Measurements from ENCODE around the gene SNX17.

Gene SNX17

DNA sequence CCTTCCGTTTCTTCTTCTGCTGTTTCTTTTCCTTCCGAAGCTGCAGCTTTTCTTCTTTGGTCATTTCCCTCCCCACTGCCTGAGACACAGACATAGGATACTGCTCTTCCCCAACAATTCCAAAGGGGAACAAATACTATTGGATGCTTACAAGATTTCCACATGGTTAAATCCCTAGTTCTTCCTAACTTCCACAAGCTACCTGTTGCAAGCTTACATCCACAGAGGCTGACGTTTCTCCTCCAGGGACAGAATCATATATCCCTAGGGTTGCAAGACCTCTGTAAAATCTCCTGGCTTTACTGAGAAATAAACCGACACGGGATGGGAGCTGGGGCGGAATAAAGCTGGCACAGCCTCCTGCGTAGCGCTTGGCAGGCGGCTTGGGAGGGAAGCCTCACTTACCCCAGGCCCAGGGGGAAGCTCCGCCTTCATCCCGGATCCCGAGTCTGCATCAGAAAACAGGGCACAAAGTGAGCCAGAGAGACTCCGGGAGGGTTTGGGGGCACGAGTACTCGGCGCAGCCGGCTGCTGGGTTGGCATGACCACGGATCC, 868 bp upstream of the SNX17 start:
- no peak for DNase-seq

GRCh38 chr2:27370816-27371620, 602 bp downstream of the SNX17 start:
- DNase-seq: peak; percentile 89 to 93 (median 90)

- no peak for DNase-seq
These were observed 2.5 kb downstream of the SNX17 start for GRCh38 chr2:27372937-27373336.

DNA sequence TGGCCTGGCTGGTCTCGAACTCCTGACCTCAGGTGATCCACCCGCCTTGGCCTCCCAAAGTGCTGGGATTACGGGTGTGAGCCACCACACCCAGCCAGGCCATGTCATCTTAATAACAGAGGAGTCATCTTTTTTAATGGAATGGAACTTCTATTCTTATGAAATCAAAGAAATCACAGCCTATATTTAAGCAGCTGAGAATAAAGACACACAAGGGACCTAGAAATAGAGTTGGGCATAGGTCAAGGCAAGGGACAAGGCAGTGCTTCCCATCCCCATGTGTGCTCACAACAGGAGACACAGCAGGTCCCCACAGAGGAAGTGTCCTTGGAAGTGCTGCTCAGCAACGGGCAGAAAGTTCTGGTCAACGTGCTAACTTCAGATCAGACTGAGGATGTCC, 3.2 kb downstream of the SNX17 start:
- DNase-seq: peak; percentile 36 to 52 (median 38)

- no peak for DNase-seq
These were observed 5.2 kb downstream of the SNX17 start for GRCh38 chr2:27375513-27376099.

GRCh38 chr2:27376151-27376865, 5.9 kb downstream of the SNX17 start:
- no peak for DNase-seq

- DNase-seq: no peak
These were observed 6.6 kb downstream of the SNX17 start for GRCh38 chr2:27376866-27377617.

- DNase-seq: no peak
These were observed 7.2 kb downstream of the SNX17 start for GRCh38 chr2:27377618-27378095.

DNA sequence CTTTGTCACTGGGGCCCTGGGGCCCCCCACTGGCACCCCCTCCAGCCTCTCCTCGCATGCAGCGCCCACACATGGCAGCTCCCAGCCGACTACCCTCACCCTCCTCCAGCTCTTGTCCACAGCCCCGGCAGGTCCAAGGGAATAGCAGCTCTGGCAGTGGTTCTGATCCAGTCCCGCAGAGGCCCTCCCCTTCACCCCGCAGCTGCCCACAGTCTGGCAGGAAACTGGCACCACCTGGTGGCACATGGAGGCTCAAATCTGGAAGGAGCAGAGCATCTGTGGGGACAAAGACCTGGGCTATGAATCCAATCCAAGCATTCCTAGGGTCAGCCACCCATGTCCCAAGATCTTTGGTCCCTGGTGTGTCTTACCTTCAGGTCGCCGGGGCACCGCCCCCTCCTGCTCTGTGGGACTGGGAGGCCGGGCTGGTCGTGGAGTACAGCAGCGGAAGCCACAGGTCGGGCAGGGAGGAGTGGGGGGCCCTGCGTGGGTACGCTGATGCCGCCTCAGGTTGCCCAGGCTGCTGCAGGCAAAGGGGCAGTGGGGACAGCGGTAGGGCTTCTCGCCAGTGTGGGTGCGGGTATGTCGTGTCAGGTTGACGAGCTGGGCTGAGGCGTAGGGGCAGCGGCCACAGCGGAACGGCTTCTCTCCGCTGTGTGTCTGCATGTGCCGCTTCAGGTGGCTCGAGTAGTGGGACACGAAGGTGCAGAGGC, 7.8 kb downstream of the SNX17 start:
- DNase-seq: peak in 1 of 3 donors; percentile 18

GRCh38 chr2:27378809-27379290, 8.4 kb downstream of the SNX17 start:
- DNase-seq: no peak

DNA sequence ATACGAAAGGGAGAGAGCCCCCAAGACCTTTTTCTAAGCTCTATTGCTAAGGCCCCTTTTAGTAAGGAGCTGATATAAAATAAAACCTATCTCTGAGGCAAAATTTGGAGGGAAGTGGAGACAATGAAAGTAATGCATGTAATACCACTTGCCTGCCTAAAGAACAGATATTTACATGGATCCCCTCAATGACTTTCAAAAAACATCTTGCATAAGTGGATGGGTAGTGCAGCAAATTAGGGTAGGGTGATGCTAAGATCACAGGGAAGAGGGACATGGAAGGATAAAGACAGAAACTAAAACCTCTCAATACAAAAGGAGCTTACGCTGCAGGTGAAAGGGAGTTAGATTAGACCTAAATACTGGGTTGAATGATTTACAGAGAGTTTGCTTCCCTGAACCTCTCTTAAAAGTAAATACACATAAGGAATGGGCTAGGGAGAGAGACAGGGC, 9.0 kb downstream of the SNX17 start:
- DNase-seq: no peak

DNA sequence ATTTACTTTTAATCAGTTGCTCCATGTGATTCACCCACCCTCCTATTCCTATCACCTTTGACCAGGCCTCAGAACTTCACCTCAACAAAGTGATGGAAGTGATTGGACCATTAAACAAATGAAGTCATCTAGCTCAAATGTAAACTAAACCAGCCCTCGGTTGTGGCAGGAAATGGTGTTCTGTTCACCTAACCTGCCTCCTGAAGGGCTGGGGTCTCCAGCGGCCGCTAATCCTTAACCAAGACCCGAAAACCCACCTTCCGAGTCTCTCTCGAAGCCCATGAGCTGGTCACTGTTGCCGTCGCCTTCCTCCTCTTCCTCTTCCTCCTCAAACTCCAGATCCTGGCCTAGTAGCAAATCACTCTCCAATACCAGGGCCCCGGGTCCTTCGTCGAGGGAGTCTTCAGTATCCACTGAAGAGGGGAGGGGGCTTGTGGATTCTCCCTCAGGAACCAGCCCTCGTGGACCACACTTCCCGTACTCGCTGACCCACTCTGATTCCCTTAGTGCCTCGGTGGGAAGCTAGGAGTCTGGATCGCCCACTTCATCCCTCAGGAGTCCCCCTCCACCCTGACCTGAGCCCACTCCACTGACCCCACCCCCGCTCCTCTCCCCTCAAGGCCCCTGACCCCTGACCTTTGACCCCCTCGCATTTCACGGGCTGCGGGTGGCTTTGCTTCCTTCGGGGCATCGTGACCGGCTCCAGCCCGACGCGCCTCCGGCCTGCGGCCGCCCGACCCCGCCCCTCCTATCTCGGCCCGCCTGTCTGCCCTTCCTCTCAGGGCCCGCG, 9.6 kb downstream of the SNX17 start:
- DNase-seq: peak in 2 of 3 donors; percentile 31 to 73

DNA sequence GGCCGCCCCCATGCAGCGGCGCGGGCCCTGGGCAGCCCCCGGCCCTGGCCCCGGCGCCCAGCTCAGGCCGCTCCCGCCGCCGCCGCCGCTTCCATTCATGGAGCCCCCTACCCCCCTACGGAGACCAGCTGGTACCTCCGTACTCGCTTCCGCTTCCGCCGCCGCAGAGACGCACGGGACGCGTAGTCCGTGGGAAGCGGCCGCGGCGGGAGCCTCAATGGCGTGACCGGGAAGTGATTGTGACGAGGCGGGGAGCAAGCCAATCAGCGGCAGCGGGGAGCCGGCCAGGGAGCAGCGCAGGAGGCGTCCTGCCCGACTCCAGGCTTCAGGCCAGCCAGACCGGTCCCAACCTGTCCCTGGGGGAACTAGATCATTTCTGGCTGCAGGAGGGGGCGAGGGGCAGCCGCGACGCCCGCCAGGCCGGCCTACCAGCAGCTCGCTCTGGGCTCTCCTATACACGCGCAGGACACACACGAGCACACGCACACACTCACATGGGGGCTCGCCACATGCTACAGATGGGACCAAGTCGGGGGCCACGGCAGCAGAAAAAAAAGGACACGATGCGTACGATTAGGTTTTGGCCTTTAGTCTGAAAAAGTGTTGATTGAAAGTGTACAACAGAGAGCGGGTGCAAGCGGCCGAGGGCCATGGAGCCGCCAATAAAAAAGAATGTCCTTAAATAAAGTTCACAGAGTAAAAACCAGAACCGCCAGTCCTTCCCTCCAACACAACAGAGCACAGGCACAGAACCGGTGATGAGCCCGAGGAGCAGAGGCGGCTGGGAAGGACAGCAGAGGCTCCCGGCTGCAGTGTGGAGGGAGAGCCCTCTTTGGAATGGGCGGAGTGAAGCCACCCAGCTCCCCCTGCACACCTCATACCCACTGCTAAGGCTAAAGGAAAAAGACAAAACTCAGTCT, 10.5 kb downstream of the SNX17 start, which contains the start of gene ZNF513:
Gene ZNF513 (minus strand): TSS at position 109 of the 920 bp plus-strand sequence. CDS start 208 bp downstream, outside the sequence.
- peak; percentile 96 to 98 (median 98) for DNase-seq

DNA sequence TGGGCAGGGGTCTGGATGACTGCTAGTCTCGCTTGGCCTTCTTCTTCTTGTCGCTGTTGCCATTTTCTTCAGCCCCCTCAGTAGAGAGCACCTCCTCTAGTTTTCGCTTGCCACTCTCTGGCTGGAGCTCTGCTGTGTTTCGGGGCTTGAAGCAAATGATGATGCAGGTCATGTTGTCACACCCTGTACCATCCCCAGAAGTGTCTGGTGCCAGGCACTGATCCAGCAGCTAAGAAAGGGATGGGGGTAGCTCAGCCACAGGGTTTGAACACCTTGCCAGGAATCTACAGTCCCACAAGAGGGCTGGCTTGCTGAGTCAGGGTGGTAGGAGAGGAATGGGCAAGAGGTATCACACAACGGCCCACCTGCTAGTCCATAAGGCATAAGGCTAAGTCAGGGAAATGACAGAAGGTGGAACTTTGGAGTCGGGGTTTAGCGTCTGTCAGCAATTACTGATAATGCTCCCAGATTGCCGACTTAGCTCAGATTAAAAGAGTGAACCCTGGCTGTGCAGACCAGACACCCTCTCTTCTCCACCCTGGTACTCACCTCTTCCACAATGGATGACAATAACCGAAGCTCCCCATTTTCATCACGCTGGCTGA, 11.3 kb downstream of the SNX17 start:
- no peak for DNase-seq

GRCh38 chr2:27390822-27391679, 20.6 kb downstream of the SNX17 start:
- DNase-seq: no peak

GRCh38 chr2:27393225-27393624, 22.8 kb downstream of the SNX17 start:
- no peak for DNase-seq

DNA sequence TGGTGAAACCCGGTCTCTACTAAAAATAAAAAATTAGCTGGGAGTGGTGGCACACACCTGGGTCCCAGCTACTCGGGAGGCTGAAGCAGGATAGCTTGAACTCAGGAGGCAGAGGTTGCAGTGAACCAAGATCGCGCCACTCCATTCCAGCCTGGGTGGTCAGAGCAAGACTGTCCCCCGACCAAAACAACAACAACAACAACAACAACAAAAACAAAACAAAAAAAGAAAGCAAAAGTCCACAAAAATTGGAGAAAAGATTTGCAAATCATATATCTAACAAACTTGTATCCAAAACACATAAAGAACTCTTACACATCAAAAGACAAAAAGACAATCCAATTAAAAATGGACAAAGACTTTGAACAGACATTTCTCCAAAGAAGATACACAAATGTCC, 28.5 kb downstream of the SNX17 start:
- DNase-seq: no peak
